ENCODE results near the gene TIMM13. TPM values are rescaled to one million over a fixed set of nuclear protein-coding genes. Genes with fewer than 3 reads are reported as not detected.
"Not testable (repeated sequence)": the region's sequence is repeated elsewhere in the genome, so short reads cannot be mapped to it uniquely, and the experiment has no call there.

The TIMM13 gene
- total RNA-seq, 1 experiment from 2014 or later = 49.3 TPM

DNA sequence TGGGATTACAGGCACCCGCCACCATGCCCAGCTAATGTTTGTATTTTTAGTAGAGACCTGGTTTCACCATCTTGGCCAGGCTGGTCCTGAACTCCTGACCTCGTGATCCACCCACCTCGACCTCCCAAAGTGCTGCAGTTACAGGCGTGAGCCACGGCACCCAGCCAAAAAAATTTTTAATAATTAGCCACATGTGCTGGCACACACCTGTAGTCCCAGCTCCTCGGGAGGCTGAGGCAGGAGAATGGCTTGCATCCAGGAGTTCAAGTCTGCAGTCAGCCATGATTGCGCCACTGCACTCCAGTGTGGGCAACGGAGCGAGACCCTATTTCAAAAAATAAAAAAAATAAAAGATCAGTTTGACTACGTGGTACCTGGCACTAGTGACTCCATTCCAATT lies 31.4 kb upstream of the TIMM13 start:
- not testable (repeated sequence) for H3K9me2 ChIP-seq (replicated peaks; ENCODE audit: insufficient read depth, low read length); H3K9me3 ChIP-seq (ENCODE audit: low read length); H2AFZ ChIP-seq (ENCODE audit: low read length); H3K4me3 ChIP-seq (ENCODE audit: low read length); H3K9ac ChIP-seq (ENCODE audit: low read length); H3K36me3 ChIP-seq (ENCODE audit: insufficient read depth, low read length); H3K4me2 ChIP-seq (ENCODE audit: low read depth, low read length, poor library complexity, severe bottlenecking); H3K27ac ChIP-seq (ENCODE audit: low read length); H3K27me3 ChIP-seq (ENCODE audit: low read length); DNase-seq
- Histone ChIP-seq H3K79me2 (ENCODE audit: low read length) (peaks cover 31% of the 10 kb centered on the region), H3K4me1 (ENCODE audit: low read length) (peaks cover 26% of the 10 kb centered on the region), H4K20me1 (ENCODE audit: insufficient read depth, low read depth, low read length) (peaks cover 21% of the 10 kb centered on the region)

DNA sequence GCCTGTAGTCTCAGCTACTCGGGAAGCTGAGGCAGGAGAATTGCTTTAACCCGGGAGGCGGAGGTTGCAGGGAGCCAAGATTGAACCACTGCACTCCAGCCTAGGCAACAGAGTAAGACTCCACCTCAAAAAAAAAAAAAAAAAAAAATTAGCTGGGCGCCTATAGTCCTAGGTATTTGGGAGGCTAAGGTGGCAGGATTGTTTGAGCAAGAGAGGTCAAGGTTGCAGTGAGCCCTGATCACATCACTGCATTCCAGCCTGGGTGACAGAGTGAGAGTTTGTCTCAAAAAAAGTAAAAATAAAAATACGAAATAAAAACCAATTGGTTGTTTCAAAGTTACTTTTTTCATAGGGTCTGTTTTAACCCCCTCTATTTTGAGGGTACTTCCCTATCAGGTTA lies 30.7 kb upstream of the TIMM13 start:
- Histone ChIP-seq H3K4me2 (ENCODE audit: low read depth, low read length, poor library complexity, severe bottlenecking) (no peak overlapping the region), H3K4me1 (ENCODE audit: low read length) (peaks cover 34% of the 10 kb centered on the region), H3K27me3 (ENCODE audit: low read length) (no peaks in the 10 kb centered on the region), H2AFZ (ENCODE audit: low read length) (no peak overlapping the region), H3K9ac (ENCODE audit: low read length) (no peak overlapping the region), H3K27ac (ENCODE audit: low read length) (no peak overlapping the region), H3K9me3 (ENCODE audit: low read length) (no peaks in the 10 kb centered on the region), H4K20me1 (ENCODE audit: insufficient read depth, low read depth, low read length) (peaks cover 27% of the 10 kb centered on the region), H3K9me2 (replicated peaks; ENCODE audit: insufficient read depth, low read length) (no peaks in the 10 kb centered on the region), H3K36me3 (ENCODE audit: insufficient read depth, low read length) (no peaks in the 10 kb centered on the region), H3K79me2 (ENCODE audit: low read length) (peaks cover 38% of the 10 kb centered on the region), H3K4me3 (ENCODE audit: low read length) (no peak overlapping the region)
- no peak for DNase-seq

GRCh38 chr19:2457394-2458037 lies 30.1 kb upstream of the TIMM13 start:
- Histone ChIP-seq H2AFZ (ENCODE audit: low read length) (0 out of 2 replicates have a peak overlapping the region, but pooled peaks have one; percentile 96), H3K9me3 (ENCODE audit: low read length) (no peaks in the 10 kb centered on the region), H3K27ac (ENCODE audit: low read length) (no peak overlapping the region), H3K4me1 (ENCODE audit: low read length) (peaks cover 38% of the 10 kb centered on the region), H3K79me2 (ENCODE audit: low read length) (peaks cover 44% of the 10 kb centered on the region), H3K4me2 (ENCODE audit: low read depth, low read length, poor library complexity, severe bottlenecking) (peak overlapping the region; percentile 82), H3K36me3 (ENCODE audit: insufficient read depth, low read length) (no peaks in the 10 kb centered on the region), H3K4me3 (ENCODE audit: low read length) (peak overlapping the region; percentile 61; the same call in 1 of the 2 replicates), H3K9ac (ENCODE audit: low read length) (peak overlapping the region; percentile 61; the same call in 1 of the 2 replicates), H3K9me2 (replicated peaks; ENCODE audit: insufficient read depth, low read length) (no peaks in the 10 kb centered on the region), H4K20me1 (ENCODE audit: insufficient read depth, low read depth, low read length) (peaks cover 27% of the 10 kb centered on the region), H3K27me3 (ENCODE audit: low read length) (no peaks in the 10 kb centered on the region)
- no peak for DNase-seq

DNA sequence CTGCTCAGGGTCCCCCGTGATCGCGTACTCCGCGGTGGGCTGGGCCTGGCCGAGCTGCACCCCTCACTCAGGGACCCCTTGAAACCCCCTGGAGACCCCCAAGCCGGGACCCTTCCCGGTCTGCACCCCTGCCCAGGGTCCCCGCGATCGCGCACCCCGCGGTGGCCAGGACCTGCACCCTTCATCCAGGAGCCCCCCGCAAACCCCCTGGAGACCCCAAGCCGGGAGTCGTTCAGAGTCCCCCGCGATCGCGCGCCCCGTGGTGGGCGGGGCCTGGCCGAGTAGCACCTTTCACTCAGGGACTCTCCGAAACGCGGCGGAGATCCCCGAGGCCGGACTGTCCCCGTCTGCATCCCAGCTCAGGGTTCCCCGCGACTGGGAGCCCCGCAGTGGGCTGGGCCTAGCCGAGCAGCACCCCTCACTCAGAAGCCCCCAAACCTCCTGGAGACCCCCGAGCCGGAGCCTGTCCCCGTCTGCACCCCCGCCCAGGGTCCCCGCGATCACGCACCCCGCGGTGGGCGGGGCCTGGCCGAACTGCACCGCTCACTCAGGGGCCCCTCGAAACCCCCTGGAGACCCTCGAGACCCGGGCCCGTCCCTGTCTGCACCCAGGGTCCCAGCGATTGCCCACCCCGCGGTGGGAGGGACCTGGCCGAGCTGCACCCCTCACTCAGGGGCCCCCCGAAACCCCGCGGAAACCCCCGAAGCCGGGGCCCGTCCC lies 28.6 kb upstream of the TIMM13 start:
- no peaks in the 10 kb centered on the region for H3K9me2 ChIP-seq (replicated peaks; ENCODE audit: insufficient read depth, low read length)
- H3K4me2 ChIP-seq (ENCODE audit: low read depth, low read length, poor library complexity, severe bottlenecking) = peak overlapping the region; percentile 98
- peak; percentile 75 for DNase-seq
- H3K4me3 ChIP-seq (ENCODE audit: low read length) = peak overlapping the region; percentile 100
- H2AFZ ChIP-seq (ENCODE audit: low read length) = 0 out of 2 replicates have a peak overlapping the region, but pooled peaks have one; percentile 5
- H3K9ac ChIP-seq (ENCODE audit: low read length) = peak overlapping the region; percentile 100
- peaks cover 37% of the 10 kb centered on the region for H4K20me1 ChIP-seq (ENCODE audit: insufficient read depth, low read depth, low read length)
- H3K9me3 ChIP-seq (ENCODE audit: low read length) = no peaks in the 10 kb centered on the region
- H3K36me3 ChIP-seq (ENCODE audit: insufficient read depth, low read length) = no peaks in the 10 kb centered on the region
- no peaks in the 10 kb centered on the region for H3K27me3 ChIP-seq (ENCODE audit: low read length)
- peak overlapping the region; percentile 82 for H3K27ac ChIP-seq (ENCODE audit: low read length)
- H3K4me1 ChIP-seq (ENCODE audit: low read length) = peaks cover 32% of the 10 kb centered on the region
- H3K79me2 ChIP-seq (ENCODE audit: low read length) = peaks cover 59% of the 10 kb centered on the region

GRCh38 chr19:2454962-2455850 lies 27.8 kb upstream of the TIMM13 start:
- Histone ChIP-seq H3K9ac (ENCODE audit: low read length) (peak overlapping the region; percentile 100), H3K4me1 (ENCODE audit: low read length) (peaks cover 32% of the 10 kb centered on the region), H3K27ac (ENCODE audit: low read length) (peak overlapping the region; percentile 82), H2AFZ (ENCODE audit: low read length) (no peak overlapping the region), H3K79me2 (ENCODE audit: low read length) (peaks cover 67% of the 10 kb centered on the region), H4K20me1 (ENCODE audit: insufficient read depth, low read depth, low read length) (peaks cover 38% of the 10 kb centered on the region), H3K36me3 (ENCODE audit: insufficient read depth, low read length) (no peaks in the 10 kb centered on the region), H3K9me2 (replicated peaks; ENCODE audit: insufficient read depth, low read length) (no peaks in the 10 kb centered on the region), H3K27me3 (ENCODE audit: low read length) (no peaks in the 10 kb centered on the region), H3K4me2 (ENCODE audit: low read depth, low read length, poor library complexity, severe bottlenecking) (peak overlapping the region; percentile 98), H3K9me3 (ENCODE audit: low read length) (no peaks in the 10 kb centered on the region), H3K4me3 (ENCODE audit: low read length) (peak overlapping the region; percentile 100)
- DNase-seq = no peak

DNA sequence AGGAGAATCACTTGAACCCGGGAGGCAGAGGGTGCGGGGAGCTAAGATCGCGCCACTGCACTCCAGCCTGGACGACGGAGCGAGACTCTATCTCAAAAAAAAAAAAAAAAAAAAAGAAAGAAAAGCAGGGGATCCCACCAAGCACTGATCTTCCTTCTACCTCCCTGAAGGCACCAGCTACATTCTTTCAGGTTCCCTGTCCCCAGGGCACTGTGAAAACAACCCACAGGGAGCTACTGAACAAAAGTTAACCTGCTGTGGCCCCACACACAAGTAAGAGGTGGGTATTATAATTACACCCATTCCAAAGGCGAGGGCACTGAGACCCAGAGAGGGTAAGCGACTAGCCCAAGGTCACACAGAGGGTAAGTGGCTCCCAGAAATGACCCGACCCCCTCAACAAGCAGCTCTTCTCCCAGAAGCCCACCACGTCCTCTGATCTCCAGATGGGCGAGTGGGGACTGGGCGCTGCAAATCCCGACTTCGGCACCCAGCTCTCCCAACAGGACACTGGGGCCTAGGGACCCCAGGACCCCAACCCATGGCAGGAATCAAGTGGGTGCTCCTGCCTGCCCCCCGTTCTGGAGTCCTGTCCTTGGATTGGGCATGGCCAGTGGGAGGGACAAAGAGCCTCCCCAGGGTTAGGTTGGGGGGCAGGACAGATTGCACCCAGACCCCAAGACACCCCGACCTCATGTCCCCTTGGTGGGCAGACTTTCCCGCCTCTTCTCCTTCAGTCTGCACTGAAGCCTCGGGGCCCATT lies 27.0 kb upstream of the TIMM13 start:
- peak overlapping the region; percentile 100; the same call in 1 of the 2 replicates for H3K4me3 ChIP-seq (ENCODE audit: low read length)
- no peaks in the 10 kb centered on the region for H3K9me3 ChIP-seq (ENCODE audit: low read length)
- no peak overlapping the region for H3K27ac ChIP-seq (ENCODE audit: low read length)
- H4K20me1 ChIP-seq (ENCODE audit: insufficient read depth, low read depth, low read length) = peaks cover 40% of the 10 kb centered on the region
- H3K36me3 ChIP-seq (ENCODE audit: insufficient read depth, low read length) = no peaks in the 10 kb centered on the region
- H2AFZ ChIP-seq (ENCODE audit: low read length) = no peak overlapping the region
- peaks cover 32% of the 10 kb centered on the region for H3K4me1 ChIP-seq (ENCODE audit: low read length)
- peak overlapping the region; percentile 100 for H3K9ac ChIP-seq (ENCODE audit: low read length)
- DNase-seq = no peak
- H3K4me2 ChIP-seq (ENCODE audit: low read depth, low read length, poor library complexity, severe bottlenecking) = peak overlapping the region; percentile 98
- H3K9me2 ChIP-seq (replicated peaks; ENCODE audit: insufficient read depth, low read length) = no peaks in the 10 kb centered on the region
- H3K27me3 ChIP-seq (ENCODE audit: low read length) = no peaks in the 10 kb centered on the region
- peaks cover 71% of the 10 kb centered on the region for H3K79me2 ChIP-seq (ENCODE audit: low read length)

DNA sequence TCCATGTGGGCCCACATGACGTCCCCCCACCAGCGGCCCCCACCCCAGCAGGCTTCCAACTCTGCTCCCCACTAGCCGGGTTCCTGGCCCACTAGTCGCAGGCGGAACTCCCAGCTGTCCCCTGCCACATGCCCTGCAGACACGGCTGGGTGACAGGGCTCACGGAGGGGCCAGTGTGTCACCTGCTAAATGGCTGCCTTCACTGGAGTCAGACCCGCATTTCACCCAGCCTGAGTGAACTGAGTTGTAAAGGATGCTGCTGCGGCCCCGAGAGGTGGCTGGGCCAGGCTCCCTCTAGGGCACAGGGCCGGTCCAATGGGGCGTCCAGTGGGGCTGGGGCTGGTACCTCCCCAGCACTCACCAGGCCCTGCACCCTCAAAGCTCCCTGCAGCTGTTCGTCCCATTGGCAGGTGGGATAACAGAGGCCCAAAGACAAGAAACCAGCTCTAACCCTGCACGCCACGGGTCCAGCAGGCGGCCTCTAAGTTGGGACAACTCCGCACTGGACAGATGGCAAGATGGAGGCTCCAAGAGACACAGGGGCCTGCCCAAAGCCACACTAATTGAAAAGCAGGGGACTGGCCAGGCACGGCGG lies 26.1 kb upstream of the TIMM13 start:
- Histone ChIP-seq H4K20me1 (ENCODE audit: insufficient read depth, low read depth, low read length) (peaks cover 47% of the 10 kb centered on the region), H3K9me2 (replicated peaks; ENCODE audit: insufficient read depth, low read length) (no peaks in the 10 kb centered on the region), H3K4me2 (ENCODE audit: low read depth, low read length, poor library complexity, severe bottlenecking) (no peak overlapping the region), H3K27ac (ENCODE audit: low read length) (no peak overlapping the region), H3K4me3 (ENCODE audit: low read length) (no peak overlapping the region), H2AFZ (ENCODE audit: low read length) (no peak overlapping the region), H3K79me2 (ENCODE audit: low read length) (peaks cover 80% of the 10 kb centered on the region), H3K4me1 (ENCODE audit: low read length) (peaks cover 32% of the 10 kb centered on the region), H3K9me3 (ENCODE audit: low read length) (no peaks in the 10 kb centered on the region), H3K27me3 (ENCODE audit: low read length) (no peaks in the 10 kb centered on the region), H3K36me3 (ENCODE audit: insufficient read depth, low read length) (no peaks in the 10 kb centered on the region), H3K9ac (ENCODE audit: low read length) (no peak overlapping the region)
- no peak for DNase-seq

Measured in Karpas-422 (cell line).